Measurements from ENCODE around the gene FADS3.
A peak's percentile ranks its signal among the peaks of the same experiment; 100 is the strongest.

Gene FADS3

GRCh38 chr11:61832207-61832606 lies 59.1 kb downstream of the FADS3 start:
- DNase-seq, result no peak

DNA sequence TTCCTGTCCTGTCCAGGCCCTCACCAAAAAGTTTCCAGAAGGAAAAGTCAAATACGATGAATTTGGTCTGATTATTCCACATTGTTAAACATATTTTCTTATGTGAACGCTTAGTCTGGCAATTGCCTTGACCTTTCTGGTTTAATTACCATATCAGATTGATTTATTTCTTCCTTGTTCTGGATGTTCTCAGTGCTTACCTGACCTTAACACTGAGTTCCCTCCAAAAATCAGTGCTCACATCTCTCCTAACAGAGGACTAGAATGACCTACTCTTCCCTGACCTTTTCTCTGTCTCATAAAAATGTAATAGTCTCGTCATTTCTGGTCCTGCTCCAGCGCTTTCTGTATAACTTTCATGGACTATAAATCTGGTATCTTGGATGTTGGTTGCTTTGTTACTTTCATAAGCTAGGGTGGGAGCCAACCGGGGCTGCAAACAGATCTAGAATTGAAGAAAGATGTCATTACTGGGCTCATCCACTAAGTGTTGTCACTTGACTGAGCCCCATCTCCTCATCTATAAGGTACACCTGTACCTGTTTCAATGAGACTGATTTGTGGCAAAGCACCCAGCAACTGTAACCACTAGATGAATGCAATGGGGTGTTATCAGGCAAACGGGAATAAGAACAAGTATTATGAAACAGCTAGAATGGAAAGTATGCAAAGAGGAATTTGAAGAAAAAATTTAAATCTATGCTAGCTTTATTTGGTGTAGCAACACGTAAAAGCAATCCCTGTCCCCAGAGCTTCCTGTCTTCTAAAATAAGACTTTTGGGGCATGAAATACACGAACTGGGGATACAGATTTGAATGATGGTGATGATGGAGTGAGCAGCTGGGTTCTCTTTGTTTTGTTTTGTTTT lies 60.9 kb downstream of the FADS3 start:
- DNase-seq, result no peak

- DNase-seq, result no peak
These were observed 61.5 kb downstream of the FADS3 start for GRCh38 chr11:61829806-61830205.

DNA sequence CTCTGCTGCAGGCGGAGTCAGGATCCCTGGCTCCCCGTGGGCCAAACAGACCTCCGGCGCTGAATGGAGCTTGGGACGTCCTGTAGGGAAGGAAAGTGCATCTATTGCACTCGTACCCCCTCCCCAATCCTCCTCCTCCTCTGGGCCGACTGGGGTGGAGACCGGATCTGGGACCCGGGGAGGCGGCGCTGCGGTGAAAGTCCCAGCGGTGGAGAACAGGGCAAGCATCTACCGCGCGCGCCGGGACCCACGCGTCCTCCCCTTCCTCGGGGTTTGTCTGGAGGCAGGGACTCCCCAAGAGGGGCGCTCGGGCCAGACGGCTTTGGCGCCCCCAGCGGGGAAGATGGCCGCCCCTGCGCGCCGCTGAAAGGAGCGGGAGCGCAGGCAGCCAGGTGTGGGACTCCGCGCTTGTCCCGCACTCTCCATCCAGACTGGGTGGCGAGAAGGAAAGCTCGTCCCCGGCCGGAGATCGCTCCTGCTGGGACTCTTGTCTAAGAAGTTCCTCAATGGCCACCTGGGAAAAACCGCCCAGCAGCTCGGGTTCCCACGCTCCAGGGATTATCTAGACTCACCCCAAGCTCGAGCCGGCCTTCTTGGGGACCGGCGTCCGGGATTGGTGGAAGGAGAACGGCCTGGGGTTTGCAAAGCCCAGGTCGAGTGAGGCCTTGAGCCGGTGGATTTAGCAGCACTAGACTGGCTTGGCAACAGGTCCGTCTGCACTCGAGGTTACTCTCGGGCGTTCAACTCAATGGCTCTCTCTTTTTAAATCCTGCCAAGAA lies 62.5 kb downstream of the FADS3 start:
- DNase-seq, result peak; percentile 28

DNA sequence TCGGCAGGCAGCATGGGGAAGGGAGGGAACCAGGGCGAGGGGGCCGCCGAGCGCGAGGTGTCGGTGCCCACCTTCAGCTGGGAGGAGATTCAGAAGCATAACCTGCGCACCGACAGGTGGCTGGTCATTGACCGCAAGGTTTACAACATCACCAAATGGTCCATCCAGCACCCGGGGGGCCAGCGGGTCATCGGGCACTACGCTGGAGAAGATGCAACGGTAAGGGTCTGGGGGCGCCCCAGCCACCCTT lies 63.0 kb downstream of the FADS3 start:
- DNase-seq, result no peak

- peak; percentile 58 for DNase-seq
These were observed 63.6 kb downstream of the FADS3 start, which contains the start of gene FADS2 for GRCh38 chr11:61827571-61828378. FADS2 (plus strand) TSS chr11:61828300; CDS start chr11:61828391, 91 bp downstream.

DNA sequence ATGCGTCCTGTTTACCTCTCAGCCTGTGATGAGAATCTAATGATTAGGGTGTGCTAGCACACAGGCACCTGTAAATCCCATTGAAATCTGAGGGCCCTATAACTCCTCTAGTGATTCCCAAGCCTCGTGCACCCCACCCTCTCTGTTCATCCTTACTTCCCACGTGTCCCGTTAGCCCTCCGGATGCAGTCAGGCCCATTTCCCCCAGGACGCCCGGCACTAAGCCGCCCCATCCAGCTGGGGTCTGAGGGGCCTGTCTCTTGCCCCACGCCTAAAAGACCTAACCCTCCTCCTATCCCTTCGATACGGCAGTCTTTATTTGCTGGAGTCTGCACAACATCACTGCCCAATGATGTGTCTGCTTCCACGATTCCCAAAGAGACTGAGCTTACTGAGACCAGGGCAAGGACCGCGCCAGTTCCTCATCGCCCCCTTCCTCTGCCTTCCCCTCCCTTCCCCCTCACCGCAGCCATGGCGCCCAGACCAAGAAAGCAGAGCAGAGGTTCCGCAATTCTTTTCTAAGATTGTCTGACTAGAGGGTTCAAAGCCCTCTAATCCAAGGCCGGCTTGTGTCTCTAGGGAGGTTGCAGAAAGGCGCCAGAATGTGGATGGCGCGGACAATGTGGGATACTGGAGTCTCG lies 64.3 kb downstream of the FADS3 start:
- DNase-seq, result no peak

Data from activated naive CD4-positive, alpha-beta T cell treated with Interleukin-2 at 50 U/mL for 16 hours (primary cell).